HG02870 (cell line): Measurements from ENCODE around the gene CCDC8.
"Not testable (repeated sequence)": the region's sequence is repeated elsewhere in the genome, so short reads cannot be mapped to it uniquely, and the experiment has no call there.

Experiments used
- ATAC-seq: cut with Tn5 transposase; IDR thresholded peaks from one replicate; pipeline ENCODE4 v1.9.1; 2021; ENCODE audit warnings: mild to moderate bottlenecking, moderate library complexity; ENCODE audit not compliant: unreplicated experiment

The CCDC8 gene

GRCh38 chr19:46413262-46414031 is at the start of gene CCDC8:
Gene CCDC8, minus strand, starts transcription at chr19:46413564. Its CDS starts 754 bp downstream, at chr19:46412810.
- ATAC-seq = no peak

- ATAC-seq = no peak
Observed at GRCh38 chr19:46461537-46461936, 48.2 kb upstream of the CCDC8 start.

GRCh38 chr19:46460981-46461380 is 47.6 kb upstream of the CCDC8 start:
- ATAC-seq = no peak

GRCh38 chr19:46460055-46460454 is 46.7 kb upstream of the CCDC8 start:
- no peak for ATAC-seq

GRCh38 chr19:46456930-46457329 is 43.6 kb upstream of the CCDC8 start:
- no peak for ATAC-seq

GRCh38 chr19:46454244-46454643 is 40.9 kb upstream of the CCDC8 start:
- no peak for ATAC-seq

GRCh38 chr19:46453661-46454060 is 40.3 kb upstream of the CCDC8 start:
- no peak for ATAC-seq

- ATAC-seq = no peak
Observed at GRCh38 chr19:46452186-46452585, 38.8 kb upstream of the CCDC8 start.

GRCh38 chr19:46451352-46451751 is 38.0 kb upstream of the CCDC8 start:
- ATAC-seq = no peak

GRCh38 chr19:46450737-46451136 is 37.4 kb upstream of the CCDC8 start:
- ATAC-seq = no peak

GRCh38 chr19:46449228-46449627 is 35.9 kb upstream of the CCDC8 start:
- no peak for ATAC-seq

- ATAC-seq = no peak
Observed at GRCh38 chr19:46448601-46449000, 35.2 kb upstream of the CCDC8 start.

GRCh38 chr19:46447824-46448223 is 34.5 kb upstream of the CCDC8 start:
- ATAC-seq = no peak

- ATAC-seq = no peak
Observed at GRCh38 chr19:46447006-46447405, 33.6 kb upstream of the CCDC8 start.

- ATAC-seq = no peak
Observed at GRCh38 chr19:46446021-46446420, 32.7 kb upstream of the CCDC8 start.

GRCh38 chr19:46442808-46443450 is 29.6 kb upstream of the CCDC8 start:
- ATAC-seq = no peak

- ATAC-seq = no peak
Observed at GRCh38 chr19:46441866-46442265, 28.5 kb upstream of the CCDC8 start.

GRCh38 chr19:46435689-46436088 is 22.3 kb upstream of the CCDC8 start:
- not testable (repeated sequence) for ATAC-seq

- ATAC-seq = no peak
Observed at GRCh38 chr19:46435009-46435408, 21.6 kb upstream of the CCDC8 start.

GRCh38 chr19:46433470-46433869 is 20.1 kb upstream of the CCDC8 start:
- ATAC-seq = not testable (repeated sequence)

GRCh38 chr19:46431824-46432223 is 18.5 kb upstream of the CCDC8 start:
- ATAC-seq = no peak

- ATAC-seq = no peak
Observed at GRCh38 chr19:46429999-46430398, 16.6 kb upstream of the CCDC8 start.
